Mucosa of descending colon (tissue), 3 donors: ENCODE results near the gene DCTN3. TPM values are rescaled to one million over a fixed set of nuclear protein-coding genes. Genes with fewer than 3 reads are reported as not detected.
A peak's percentile ranks its signal among the peaks of the same experiment; 100 is the strongest.

Experiments used
- ATAC-seq: fragments of 200-7000 bp; cut with Tn5 transposase; one replicate; pipeline ENCODE4 v1.9.1; 2020; ENCODE audit warnings: mild to moderate bottlenecking, moderate library complexity
- DNase-seq, 3 donors: peaks; one replicate each; pipeline ENCODE4 v3.0.0-alpha.2; 2020
- H3K36me3 ChIP-seq: fragments of 200-600 bp; one replicate; pipeline ENCODE4 v1.8.0; 2021; ENCODE audit warnings: low read depth, mild to moderate bottlenecking
- H3K4me1 ChIP-seq: fragments of 200-600 bp; one replicate; pipeline ENCODE4 v1.8.0; 2021; ENCODE audit warnings: low read depth, mild to moderate bottlenecking
- H3K4me3 ChIP-seq: fragments of 200-600 bp; one replicate; pipeline ENCODE4 v1.8.0; 2021; ENCODE audit warnings: mild to moderate bottlenecking
- H3K9me3 ChIP-seq: fragments of 200-600 bp; one replicate; pipeline ENCODE4 v1.8.0; 2021; ENCODE audit warnings: mild to moderate bottlenecking
- intact Hi-C, 2 donors: fragments of 100-400 bp; cut with DNase I in 1 of 2; cut with micrococcal nuclease in 1 of 2; formaldehyde crosslinking; loops; one replicate each; pipeline versions ENCODE4 v1.11.0 to v1.11.1; 2022; cut with DNase I, micrococcal nuclease
- total RNA-seq, 3 donors: library from RNA; stranded (reverse); fragmentation: NEBNext Ultra II Directional in 2 of 3; extraction: Animal tissue kit (Norgen Biotek cat#: 25700) in 2 of 3; gene quantifications; one replicate each; pipeline versions ENCODE4 v1.2.1 to v1.2.4, GENCODE V29; 2021 to 2023
- TF ChIP-seq, protein P1 (sequence below): fragments of 200-600 bp; IDR thresholded peaks from one replicate; pipeline ENCODE4 v1.8.0; 2022; ENCODE audit warnings: antibody characterized with exemption, mild to moderate bottlenecking
- donor health status: DM: no; HTN: no; CAD: no; lungs with moderate emphysema.
- donor health status: DM: no; HTN: no; CAD: no.
- donor health status: DM: no; HTN: yes; CAD: no.

Gene DCTN3
- total RNA-seq, 3 donors from 2014 or later, result 64.4 to 67.1 (median 64.7) TPM

DNA sequence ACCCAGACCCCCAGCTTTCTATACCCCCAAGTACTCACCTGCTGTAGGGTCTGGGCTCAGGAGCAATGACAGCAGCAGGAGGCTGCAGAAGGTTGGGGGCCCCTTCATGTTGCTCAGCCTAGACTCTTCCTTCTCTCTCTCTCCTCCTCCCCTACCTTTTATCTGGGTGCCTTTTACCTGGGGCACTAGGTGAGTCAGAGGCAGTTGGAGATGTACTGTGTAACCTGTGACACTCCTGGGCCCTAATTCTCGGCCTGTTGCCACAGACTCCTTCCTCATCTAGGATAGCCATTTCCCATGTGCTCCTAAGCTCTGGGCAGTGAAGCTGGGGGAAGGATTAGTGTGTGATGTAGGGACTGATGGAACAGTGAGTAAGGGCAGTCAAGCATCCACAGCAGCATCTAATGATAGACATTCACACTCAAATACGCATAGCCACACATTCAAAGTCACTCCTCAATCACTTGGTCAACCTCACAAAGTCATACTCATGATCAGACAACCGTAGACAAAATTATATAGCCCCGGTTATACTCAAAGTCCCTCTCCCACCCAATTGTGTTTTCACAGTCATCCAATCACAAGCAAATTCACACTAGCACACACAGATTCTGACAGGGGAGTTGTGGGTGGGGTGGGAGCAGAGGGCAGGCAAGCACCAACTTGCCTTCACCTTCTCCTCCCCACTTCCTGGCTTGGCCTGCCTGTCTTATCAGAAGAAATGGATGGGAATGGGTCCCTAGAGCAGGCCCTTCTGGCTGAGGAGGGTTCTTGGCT lies 42.4 kb upstream of the DCTN3 start, which contains the start of gene CCL27:
Gene CCL27 (minus strand): TSS at position 132 of the 777 bp plus-strand sequence. CDS start 24 bp downstream, at position 108.
- Histone ChIP-seq H3K4me1 (peaks cover 11% of the 10 kb centered on the region), H3K4me3 (no peak within 1 kb of the TSS), H3K9me3 (no peaks in the 10 kb centered on the region), H3K36me3 (peaks cover 3% of the 10 kb centered on the region)
- ATAC-seq (no peak), DNase-seq (no peak)
- intact Hi-C loops, result no loop called here
- TF ChIP-seq, protein P1, sequence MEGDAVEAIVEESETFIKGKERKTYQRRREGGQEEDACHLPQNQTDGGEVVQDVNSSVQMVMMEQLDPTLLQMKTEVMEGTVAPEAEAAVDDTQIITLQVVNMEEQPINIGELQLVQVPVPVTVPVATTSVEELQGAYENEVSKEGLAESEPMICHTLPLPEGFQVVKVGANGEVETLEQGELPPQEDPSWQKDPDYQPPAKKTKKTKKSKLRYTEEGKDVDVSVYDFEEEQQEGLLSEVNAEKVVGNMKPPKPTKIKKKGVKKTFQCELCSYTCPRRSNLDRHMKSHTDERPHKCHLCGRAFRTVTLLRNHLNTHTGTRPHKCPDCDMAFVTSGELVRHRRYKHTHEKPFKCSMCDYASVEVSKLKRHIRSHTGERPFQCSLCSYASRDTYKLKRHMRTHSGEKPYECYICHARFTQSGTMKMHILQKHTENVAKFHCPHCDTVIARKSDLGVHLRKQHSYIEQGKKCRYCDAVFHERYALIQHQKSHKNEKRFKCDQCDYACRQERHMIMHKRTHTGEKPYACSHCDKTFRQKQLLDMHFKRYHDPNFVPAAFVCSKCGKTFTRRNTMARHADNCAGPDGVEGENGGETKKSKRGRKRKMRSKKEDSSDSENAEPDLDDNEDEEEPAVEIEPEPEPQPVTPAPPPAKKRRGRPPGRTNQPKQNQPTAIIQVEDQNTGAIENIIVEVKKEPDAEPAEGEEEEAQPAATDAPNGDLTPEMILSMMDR, result no peak

GRCh38 chr9:34659592-34660253 lies 39.4 kb upstream of the DCTN3 start:
- H3K4me1 ChIP-seq, result peaks cover 14% of the 10 kb centered on the region
- no peak overlapping the region for H3K4me3 ChIP-seq
- ATAC-seq (peak; percentile 73), DNase-seq (peak in 2 of 3 donors; percentile 47 to 50)
- intact Hi-C loops, result no loop called here
- TF ChIP-seq, protein P1, result no peak
- no peaks in the 10 kb centered on the region for H3K36me3 ChIP-seq
- no peaks in the 10 kb centered on the region for H3K9me3 ChIP-seq

DNA sequence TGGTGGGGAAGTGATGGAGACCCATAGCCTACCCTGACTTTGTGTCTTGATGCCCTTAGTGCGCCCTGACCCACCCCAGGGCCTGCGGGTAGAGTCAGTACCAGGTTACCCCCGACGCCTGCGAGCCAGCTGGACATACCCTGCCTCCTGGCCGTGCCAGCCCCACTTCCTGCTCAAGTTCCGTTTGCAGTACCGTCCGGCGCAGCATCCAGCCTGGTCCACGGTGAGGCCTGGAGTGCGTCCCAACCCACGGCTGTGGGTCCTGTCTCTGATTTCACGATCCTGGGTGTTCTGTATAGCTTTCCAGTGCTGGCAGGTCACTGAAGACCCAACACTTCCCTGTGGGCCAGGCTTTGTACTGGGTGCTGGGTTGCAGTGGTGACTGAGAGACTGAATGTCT lies 38.2 kb upstream of the DCTN3 start:
- intact Hi-C loops, result no loop called here
- TF ChIP-seq, protein P1, result no peak
- Histone ChIP-seq H3K4me3 (no peak overlapping the region), H3K9me3 (no peaks in the 10 kb centered on the region), H3K4me1 (peaks cover 10% of the 10 kb centered on the region), H3K36me3 (no peaks in the 10 kb centered on the region)
- ATAC-seq (no peak), DNase-seq (no peak)

- intact Hi-C loops, result no loop called here
- ATAC-seq (no peak), DNase-seq (no peak)
These were observed 36.7 kb upstream of the DCTN3 start for GRCh38 chr9:34656992-34657391.

DNA sequence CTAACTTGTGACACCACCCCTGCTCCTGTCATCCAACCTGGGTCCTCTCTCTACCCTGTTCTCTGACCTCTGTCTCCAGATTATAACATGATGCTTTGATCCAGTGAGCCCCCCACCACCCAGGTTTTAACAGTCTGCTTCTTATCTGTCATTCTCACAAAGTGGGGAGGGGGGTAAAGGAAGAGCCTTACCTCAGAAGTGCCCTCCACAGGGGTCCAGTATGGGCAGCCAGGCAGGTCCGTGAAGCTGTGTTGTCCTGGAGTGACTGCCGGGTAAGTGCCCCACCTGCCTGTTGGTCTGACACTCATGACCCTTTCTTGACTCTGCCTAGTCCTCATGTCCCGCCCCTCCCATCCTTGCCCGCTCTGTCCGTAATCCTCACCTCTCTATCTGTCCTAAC lies 35.1 kb upstream of the DCTN3 start:
- Histone ChIP-seq H3K36me3 (no peaks in the 10 kb centered on the region), H3K9me3 (no peaks in the 10 kb centered on the region), H3K4me3 (no peak overlapping the region), H3K4me1 (peaks cover 23% of the 10 kb centered on the region)
- intact Hi-C loops, result no loop called here
- DNase-seq, result no peak
- no peak for ATAC-seq
- TF ChIP-seq, protein P1, result no peak

More at GRCh38 chr9:34656992-34657391, 36.7 kb upstream of the DCTN3 start:
- Histone ChIP-seq H3K4me1 (peaks cover 19% of the 10 kb centered on the region), H3K4me3 (no peak overlapping the region), H3K9me3 (no peaks in the 10 kb centered on the region), H3K36me3 (no peaks in the 10 kb centered on the region)
- TF ChIP-seq, protein P1, result no peak
